ENCODE results near the gene SLC26A1. TPM values are rescaled to one million over a fixed set of nuclear protein-coding genes. Genes with fewer than 3 reads are reported as not detected.

SLC26A1 gene, protein sequence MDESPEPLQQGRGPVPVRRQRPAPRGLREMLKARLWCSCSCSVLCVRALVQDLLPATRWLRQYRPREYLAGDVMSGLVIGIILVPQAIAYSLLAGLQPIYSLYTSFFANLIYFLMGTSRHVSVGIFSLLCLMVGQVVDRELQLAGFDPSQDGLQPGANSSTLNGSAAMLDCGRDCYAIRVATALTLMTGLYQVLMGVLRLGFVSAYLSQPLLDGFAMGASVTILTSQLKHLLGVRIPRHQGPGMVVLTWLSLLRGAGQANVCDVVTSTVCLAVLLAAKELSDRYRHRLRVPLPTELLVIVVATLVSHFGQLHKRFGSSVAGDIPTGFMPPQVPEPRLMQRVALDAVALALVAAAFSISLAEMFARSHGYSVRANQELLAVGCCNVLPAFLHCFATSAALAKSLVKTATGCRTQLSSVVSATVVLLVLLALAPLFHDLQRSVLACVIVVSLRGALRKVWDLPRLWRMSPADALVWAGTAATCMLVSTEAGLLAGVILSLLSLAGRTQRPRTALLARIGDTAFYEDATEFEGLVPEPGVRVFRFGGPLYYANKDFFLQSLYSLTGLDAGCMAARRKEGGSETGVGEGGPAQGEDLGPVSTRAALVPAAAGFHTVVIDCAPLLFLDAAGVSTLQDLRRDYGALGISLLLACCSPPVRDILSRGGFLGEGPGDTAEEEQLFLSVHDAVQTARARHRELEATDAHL
- polyA plus RNA-seq = under 1 TPM; 0.11 to 0.51 (median 0.31) TPM

DNA sequence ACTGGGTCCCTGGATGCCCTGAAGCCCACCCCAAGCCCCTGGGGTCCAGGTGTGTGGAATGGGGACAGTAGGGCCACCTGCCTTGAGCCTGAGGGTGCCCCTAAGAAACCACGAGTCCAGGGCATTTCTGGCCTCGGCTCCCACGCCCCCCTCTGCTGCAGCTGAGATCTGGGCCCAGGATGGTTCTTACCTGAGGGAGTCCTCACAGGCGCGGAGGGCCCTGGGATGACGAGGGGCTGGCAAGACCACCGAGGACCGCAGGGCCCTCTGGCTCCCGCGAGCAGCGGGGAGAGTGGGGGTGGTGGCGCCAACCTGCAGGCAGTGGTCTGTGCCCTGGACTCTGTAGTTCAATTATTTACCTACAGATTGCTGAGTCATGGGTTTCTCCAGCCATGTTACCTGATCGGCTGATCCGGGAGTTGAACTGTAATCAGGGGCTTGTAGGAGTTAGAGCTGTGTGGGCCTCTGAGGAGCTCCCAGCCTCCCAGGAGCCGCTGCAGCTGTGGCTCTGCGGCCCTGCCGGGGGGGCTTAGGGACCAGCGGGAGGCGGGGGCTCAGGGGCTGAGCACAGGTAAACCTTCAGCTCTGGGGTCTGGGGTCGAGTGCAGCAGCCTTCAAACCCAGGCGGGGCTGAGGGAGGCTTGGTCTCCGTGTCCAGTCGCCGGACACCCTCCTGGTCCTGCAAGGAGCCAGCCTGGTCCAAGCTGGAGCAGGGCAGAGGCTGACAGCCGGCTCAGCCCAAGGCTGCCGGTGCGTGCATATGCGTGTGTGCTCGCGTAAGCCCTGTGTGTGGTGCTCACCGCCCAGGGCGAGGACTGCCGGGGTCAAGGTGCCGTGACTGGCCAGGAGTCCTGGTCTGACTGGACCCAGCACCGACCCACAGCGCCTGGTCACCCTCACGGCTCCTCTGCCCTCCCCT is at the start of gene SLC26A1:
SLC26A1 (minus strand) TSS at position 294 of the 919 bp plus-strand sequence. CDS start 1,701 bp downstream, outside the sequence.
- H3K27ac ChIP-seq (ENCODE audit: low read depth, low read length) = no peak within 1 kb of the TSS
- 40 to 91% (median 86%) methylated on average over 37 of the region's 37 CpGs for WGBS, 3 donors

DNA sequence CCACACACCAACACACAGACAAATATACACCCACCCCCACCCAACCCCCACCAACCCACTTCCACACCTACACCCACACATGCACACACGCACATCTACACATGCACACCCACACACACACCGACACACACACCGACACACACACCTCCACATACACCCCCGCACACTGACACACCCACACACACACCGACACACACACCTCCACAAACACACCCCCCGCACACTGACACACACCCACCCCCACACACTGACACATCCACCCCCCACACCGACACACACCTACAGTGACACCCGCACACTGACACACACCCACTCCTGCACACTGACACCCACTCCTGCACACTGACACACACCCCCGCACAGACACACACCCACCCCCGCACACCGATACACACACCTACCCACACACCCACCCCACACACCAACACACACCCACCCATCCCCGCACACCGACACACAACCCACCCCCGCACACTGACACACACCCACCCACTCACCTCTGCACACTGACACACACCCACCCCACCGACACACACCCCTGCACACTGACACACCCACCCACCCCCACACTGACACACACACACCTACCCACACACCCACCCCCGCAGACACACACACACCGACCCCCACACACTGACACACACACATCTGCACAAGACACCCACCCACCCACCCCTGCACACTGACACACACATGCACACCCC is 49.3 kb upstream of the SLC26A1 start:
- no peak overlapping the region for H3K27ac ChIP-seq (ENCODE audit: low read depth, low read length)
- 81 to 89% (median 84%) methylated on average over 14 to 17 of the region's 17 CpGs for WGBS, 3 donors

DNA sequence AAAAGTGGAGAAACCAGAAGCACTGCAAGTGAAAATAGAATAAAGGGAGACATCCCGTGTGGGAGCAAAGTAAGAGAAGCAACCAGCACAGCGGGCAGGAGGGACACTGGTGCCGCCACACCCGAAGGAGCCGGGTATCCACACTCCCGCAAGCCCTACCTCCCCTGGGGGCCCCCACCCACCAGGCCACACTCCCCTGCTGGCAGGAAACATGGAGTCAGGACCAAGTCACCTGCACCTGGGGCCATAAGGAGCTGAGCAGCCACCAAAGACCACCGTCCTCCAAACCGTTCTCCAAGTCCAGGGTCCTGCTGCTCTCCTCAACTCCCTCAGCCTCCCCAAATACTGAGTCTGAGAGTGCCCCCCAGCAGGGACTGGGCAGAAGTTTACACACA is 48.7 kb upstream of the SLC26A1 start:
- WGBS, 3 donors = 37 to 60% (median 50%) methylated on average over 7 to 8 of the region's 8 CpGs
- no peak overlapping the region for H3K27ac ChIP-seq (ENCODE audit: low read depth, low read length)

DNA sequence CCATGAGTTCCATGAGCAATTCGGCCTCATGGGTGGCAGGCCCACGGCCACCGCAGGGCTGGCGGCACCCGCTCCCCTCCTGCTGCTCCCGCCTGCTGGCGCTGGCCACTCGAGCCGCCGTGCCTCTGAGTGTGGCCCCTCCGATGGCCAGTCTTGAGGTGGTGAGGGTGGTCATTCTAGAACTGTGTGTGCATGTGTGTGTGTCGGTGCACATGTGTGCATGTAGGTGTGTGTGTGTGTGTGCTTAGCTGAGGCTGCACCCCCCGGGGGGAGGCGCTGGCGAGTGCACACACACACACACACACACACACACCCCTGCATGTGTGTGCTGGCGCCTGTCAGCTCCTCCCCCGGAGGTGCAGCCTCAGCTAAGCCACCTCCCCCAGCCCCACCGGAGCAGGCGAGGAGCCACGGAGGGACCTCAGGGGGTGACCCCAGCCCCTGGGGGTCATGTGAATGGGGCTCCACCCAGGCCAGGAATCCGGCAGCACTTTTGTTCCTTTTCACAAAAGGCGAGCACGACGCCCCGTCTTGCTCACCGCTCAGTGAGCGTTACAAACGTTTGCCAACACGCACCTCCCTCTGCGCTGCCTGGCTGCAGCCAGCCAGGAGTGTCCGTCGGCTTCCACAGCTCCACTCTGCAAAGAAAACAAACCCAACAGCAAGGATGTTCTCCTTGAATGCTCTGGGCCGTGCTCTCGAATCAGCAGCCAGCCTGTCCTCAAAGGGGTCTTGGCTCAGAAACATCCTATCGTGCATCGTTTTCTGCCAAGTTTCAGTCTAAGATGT is 48.1 kb upstream of the SLC26A1 start:
- no peak overlapping the region for H3K27ac ChIP-seq (ENCODE audit: low read depth, low read length)
- 41 to 48% (median 43%) methylated on average over 30 to 36 of the region's 36 CpGs for WGBS, 3 donors

DNA sequence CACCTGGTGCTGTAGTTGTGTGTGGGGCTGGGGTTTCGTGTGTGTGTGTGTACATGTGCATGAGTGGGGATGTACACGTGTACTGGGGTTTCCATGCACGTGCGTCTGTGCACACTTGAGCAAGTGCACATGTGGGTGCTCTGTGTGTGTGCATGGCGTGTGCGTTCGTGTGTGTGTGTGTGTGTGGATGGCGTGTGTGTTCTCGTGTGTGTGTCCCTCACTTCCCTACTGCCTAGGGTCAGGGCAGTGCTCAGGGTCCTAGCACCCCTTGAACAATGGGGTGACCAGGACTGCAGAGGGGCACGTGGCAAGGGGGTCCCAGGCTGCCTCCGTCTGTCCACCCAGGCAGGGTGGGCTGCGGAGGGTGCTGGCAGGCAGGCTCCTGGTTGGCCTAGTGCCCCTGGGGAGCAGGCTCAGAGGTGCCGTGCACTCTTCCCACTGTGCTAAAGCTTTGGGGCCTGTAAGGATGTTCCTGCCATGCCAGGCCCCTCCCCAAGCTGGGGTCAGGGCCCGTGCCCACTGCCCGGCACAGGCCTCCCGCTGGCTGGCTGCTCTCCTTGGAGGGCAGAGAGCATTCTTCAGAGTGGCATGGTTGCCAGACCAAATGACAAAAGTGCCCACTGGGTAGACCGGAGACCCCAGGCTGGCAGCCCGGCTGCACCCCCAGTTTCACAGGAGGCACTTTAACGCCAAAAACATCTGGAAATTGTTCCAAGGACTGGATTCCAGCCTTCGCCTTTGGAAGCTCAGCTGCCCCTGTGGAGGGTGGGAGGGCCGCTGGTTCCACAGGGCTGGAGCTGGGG is 47.3 kb upstream of the SLC26A1 start:
- no peak overlapping the region for H3K27ac ChIP-seq (ENCODE audit: low read depth, low read length)
- WGBS, 3 donors = 80 to 91% (median 84%) methylated on average over 21 of the region's 21 CpGs

DNA sequence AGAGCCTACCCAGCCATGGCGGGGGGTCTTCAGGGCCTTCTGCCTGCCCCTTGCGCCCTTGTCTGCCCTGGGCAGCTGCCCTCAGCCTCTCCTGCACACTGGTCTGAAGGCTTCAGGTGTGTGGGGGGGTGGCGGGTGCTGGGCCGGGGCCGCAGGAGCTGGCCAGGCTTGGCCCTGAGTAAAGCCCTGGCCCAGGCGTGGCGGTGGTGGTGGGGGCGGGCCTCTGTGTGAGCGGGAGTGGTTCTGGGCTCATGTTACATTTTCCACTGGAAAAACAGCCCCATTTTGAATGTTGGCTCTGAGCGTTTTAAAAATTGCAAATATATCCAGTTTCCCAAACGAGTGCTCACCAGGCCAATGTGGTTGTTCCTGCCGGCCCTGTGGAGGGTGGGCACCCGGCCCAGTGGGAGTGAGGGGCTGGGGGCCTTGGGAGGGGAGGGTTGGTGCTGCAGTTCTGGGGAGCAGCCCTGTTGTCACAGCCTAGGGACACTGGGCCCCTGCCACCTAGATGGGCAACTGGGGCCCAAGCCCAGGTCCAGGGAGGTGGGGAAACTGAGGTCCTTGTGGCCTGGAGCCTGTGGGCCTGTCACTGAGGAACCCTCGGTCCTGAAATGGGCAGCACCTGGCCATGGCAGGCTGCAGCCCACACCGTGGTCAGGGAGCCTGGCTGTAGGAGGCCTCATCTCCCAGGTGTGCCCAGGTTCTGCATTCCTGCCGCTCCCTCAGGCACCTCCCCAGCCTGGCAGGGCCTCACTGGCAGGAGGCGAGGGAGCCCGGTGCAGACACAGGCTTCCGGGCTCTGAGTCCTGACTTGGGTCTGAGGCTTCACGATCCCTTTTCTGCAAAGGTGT is 46.5 kb upstream of the SLC26A1 start:
- H3K27ac ChIP-seq (ENCODE audit: low read depth, low read length) = no peak overlapping the region
- 53 to 63% (median 60%) methylated on average over 20 of the region's 20 CpGs for WGBS, 3 donors

DNA sequence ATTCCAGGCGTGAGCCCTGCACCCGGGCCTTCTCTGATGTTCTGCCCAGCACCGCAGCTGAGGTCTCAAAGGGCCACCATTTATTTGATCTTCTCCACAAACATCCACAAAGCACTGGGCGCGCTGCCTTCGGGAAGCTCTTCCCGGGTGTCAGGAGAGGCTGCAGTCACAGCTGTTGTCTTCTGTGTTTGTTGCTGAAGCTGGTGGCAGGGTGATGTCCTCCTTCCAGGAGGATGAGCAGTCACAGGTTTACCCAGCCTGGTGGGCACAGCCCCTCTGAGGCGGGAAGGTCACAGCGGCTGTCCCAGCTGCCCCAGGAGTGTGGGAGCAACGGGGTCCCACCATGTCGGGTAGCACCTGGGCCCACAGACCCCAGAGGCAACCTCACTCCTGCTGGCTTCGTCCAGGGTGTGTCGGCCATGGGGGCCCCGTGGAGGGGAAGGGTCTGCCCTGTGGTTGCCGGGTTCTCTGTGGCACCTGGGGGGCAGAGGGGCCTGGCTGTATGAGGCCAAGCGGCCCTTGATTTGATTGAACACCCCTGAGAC is 45.8 kb upstream of the SLC26A1 start:
- 74 to 88% (median 82%) methylated on average over 16 of the region's 16 CpGs for WGBS, 3 donors
- H3K27ac ChIP-seq (ENCODE audit: low read depth, low read length) = no peak overlapping the region

DNA sequence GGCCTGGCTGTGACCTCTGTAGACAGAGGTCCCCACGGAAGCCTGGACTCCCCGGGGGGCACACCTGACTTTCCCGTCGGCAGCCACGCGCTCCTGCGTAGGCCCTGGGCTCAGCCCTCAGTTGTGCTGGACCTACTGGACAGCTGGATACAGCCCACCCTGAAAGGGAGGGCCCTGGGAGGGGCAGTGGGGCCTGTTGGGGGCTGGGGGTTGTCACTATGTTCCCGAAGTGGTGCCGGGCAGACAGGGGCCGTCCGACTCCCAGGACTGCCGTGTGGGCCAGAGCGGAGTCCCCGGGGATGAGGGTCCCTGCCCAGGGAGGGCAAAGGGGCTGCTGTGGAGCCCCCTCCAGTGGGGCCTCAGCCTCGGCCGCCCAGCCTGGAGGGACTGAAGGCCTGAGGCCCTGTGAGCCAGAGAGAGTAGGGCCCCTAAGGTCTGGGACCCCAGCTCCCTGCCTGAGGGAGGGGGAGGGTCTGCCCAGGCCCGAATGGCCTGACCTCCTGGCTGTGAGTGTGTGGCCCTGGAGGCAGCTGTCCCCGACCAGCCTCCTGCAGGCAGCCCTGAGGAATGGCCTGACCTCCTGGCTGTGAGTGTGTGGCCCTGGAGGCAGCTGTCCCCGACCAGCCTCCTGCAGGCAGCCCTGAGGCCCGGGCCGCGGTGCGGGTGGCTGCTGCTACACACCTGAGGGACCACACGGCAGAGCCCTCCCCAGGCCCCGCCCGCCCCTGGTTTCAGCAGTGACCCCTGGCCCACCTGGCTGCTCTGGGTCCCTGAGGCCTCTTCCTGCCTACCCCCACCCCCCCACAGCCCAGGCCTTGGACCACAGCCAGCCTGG is 44.0 kb upstream of the SLC26A1 start:
- H3K27ac ChIP-seq (ENCODE audit: low read depth, low read length) = no peak overlapping the region
- WGBS, 3 donors = 85 to 88% (median 88%) methylated on average over 25 to 26 of the region's 26 CpGs

DNA sequence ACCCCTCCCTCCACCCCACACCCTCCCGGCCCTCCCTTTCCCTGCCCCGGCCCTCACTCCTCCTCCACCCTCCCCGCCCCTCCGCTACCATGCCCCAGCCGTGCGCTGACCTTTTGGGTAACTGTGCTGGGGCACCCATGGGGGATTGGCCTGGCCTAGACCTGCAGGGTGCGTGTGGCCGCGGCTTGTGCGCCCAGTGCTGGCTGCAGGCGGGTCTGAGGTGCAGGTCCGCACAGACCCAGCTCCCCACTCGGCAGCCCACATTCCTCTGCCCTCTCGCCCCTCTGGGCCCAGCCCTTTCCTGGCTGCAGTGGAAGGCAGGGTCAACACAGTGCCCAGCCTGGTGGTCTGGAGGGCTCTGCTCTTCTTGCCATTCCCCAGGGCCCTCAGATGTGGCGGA is 42.9 kb upstream of the SLC26A1 start:
- H3K27ac ChIP-seq (ENCODE audit: low read depth, low read length) = no peak overlapping the region
- WGBS, 3 donors = 75 to 84% (median 82%) methylated on average over 13 to 15 of the region's 15 CpGs

DNA sequence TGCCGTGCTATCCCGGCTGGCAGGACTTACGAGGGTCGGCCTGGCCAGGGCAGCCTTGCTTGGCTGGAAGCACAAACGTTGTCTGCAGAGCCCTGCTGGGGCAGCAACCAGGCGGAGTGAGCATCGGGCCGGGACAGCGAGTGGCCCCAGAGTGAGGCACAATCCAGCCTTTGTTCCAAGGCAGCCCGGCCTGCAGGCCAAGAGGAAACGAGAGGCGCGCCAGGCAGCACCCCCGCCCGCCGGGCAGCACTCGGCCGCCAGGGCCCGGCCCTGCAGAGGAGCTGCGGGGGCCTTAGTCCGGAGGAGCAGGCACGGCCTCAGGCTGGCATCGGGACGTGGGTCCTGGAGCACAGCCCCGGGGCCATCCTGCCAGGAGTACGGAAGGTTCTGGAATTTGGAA is 42.3 kb upstream of the SLC26A1 start:
- H3K27ac ChIP-seq (ENCODE audit: low read depth, low read length) = no peak overlapping the region
- 55 to 65% (median 58%) methylated on average over 25 to 26 of the region's 26 CpGs for WGBS, 3 donors

DNA sequence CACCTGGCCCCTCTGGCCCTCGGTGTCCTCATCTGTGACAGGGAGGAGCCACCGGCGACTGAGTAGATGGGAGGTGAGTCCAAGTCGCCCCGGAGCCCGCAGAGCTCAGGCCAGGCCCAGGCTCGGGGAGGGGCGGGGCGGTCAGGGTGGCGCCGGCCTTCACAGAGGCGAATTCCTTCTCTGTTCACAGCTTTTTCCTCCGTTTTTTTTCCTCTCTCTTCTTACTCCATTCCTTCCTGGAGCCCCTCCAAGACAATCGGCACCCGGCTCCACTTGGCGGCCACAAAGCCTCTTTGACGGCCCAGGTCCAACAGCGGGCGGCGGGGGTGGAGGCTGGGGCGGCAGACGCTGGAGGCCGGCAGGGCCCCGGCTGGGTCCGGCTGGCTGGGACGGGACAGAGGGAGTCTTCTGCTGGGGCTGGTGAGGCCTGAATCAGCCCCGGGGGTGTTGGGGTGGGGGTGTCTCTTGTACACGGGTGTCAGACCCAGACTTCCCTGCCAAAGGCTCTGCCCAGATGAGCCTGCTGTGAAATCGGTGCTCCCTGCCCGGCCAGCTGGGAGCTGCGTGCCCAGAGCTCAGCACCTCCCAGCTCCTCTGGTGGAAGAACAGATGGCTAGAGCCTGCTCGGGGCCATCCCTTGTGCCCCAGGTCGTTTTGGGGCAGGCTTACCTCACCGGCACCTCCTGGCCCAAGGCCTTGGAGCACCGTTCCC is 40.8 kb upstream of the SLC26A1 start:
- H3K27ac ChIP-seq (ENCODE audit: low read depth, low read length) = no peak overlapping the region
- 43 to 76% (median 43%) methylated on average over 33 to 35 of the region's 35 CpGs for WGBS, 3 donors

DNA sequence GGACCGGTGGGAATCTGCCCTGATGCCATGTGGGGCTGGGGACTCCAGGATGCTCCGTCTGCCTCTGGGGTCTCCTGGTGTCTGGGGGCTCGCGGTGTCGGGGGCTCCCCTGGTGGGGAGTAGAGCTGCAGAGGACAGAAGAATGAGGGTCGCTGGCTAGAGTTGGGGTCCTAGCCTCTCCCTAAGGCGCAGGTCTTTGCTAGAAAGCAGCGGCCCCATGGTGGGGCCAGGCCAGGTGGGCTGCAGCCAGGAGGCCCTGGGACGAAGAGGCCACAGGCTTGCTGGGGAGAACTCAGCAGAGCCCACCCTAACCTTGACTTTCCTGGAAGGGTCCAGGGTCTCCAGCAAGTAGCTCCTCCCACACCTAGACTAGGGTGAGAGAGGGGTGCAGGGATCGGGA is 39.7 kb upstream of the SLC26A1 start:
- H3K27ac ChIP-seq (ENCODE audit: low read depth, low read length) = no peak overlapping the region
- 80 to 84% (median 84%) methylated on average over 10 of the region's 10 CpGs for WGBS, 3 donors

DNA sequence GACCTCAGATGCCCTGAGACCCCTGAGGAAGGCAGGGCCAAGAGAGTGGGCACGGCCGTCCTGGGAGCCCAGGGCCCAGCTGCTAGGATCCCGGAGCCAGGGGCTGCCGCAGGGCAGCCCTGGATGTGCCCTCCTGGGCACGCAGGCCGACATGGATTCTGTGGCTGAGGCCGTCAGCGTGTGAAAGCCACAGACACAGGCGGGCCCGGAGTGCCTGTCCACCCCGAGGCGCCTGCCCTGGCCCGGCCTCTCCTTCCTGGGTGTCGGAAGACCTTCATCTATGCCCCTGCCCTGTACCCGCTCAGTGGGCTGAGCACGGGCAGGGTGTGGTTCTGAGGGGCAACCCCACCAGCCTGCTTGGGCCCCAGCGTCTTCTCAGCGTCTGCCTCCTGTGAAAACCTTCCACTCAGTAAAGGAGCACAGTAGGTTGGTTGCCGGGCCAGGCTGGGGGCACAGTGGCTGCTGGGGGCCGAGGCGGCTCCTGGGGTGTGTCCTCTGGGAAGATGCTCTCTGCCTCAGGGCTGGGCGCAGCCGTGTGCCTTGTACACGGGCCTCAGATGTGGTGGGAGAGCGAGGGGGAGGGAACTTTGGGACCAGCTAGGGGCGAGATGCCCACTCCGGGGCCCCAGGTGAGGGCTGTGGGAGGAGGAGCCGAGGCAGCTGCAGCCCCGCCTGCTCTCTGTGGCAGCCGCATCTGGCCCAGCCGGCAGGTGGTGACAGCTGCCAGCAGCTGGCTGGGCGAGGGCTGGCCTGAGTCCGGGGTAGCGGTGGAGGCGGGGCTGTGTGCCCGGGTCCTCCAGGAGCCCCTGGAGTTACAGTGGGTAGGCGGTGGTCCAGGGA is 39.0 kb upstream of the SLC26A1 start:
- WGBS, 3 donors = 60 to 71% (median 67%) methylated on average over 34 to 37 of the region's 37 CpGs

More for the DNA sequence above, 39.0 kb upstream of the SLC26A1 start:
- H3K27ac ChIP-seq (ENCODE audit: low read depth, low read length) = no peak overlapping the region

Measured in adipose tissue (tissue), 3 donors.